ENCODE results near the gene ADAMTS9.

Gene ADAMTS9

DNA sequence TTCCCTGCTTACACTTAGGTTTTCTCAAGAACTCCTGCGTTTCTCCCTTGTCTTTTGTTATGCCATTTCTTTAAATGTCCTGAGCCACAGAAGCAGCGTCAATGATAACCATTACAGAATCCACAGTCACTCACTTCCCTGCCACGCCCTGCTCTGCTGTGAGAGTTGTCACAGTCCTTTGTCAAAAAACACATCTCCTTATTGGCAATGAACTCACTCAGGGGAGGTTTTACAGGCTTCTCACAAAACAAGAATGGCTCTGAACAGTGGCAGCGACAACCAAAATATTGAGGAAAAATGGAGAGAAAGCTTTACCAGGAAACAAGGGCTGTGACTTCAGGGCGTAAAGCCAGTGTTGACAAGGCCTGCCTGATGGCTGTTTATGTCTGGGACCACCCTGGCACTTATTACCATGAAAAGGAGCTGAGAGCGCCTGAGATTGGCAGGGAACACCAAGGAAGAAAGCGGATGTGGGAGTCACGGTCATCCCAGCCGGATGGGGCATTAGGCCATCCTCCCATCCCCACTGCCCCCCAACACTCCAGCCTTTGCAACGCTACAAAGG, 111.5 kb downstream of the ADAMTS9 start:
- H3K27ac ChIP-seq (ENCODE audit: low read depth, low read length): no peak overlapping the region
- H3K4me2 ChIP-seq (ENCODE audit: low read depth, low read length, poor library complexity, severe bottlenecking): no peak overlapping the region
- H3K36me3 ChIP-seq (ENCODE audit: low read length): no peaks in the 10 kb centered on the region
- H3K79me2 ChIP-seq (ENCODE audit: insufficient read depth, low read length): no peaks in the 10 kb centered on the region
- no peaks in the 10 kb centered on the region for H3F3A ChIP-seq (ENCODE audit: insufficient read depth)
- H4K20me1 ChIP-seq (ENCODE audit: low read depth, low read length): no peaks in the 10 kb centered on the region
- H3K9me2 ChIP-seq (replicated peaks; ENCODE audit: insufficient read depth, low read length): no peaks in the 10 kb centered on the region
- H3K9me3 ChIP-seq (ENCODE audit: insufficient read depth, low read length): no peaks in the 10 kb centered on the region
- no peak overlapping the region for H2AFZ ChIP-seq (ENCODE audit: low read depth, low read length, severe bottlenecking)
- TF ChIP-seq, protein P1, sequence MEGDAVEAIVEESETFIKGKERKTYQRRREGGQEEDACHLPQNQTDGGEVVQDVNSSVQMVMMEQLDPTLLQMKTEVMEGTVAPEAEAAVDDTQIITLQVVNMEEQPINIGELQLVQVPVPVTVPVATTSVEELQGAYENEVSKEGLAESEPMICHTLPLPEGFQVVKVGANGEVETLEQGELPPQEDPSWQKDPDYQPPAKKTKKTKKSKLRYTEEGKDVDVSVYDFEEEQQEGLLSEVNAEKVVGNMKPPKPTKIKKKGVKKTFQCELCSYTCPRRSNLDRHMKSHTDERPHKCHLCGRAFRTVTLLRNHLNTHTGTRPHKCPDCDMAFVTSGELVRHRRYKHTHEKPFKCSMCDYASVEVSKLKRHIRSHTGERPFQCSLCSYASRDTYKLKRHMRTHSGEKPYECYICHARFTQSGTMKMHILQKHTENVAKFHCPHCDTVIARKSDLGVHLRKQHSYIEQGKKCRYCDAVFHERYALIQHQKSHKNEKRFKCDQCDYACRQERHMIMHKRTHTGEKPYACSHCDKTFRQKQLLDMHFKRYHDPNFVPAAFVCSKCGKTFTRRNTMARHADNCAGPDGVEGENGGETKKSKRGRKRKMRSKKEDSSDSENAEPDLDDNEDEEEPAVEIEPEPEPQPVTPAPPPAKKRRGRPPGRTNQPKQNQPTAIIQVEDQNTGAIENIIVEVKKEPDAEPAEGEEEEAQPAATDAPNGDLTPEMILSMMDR (IDR thresholded peaks at IDR 0.05; ENCODE audit: insufficient read depth, low read length, poor library complexity, severe bottlenecking): no peak
- TF ChIP-seq EZH2phosphoT487 (conservative IDR thresholded peaks at IDR 0.05; ENCODE audit: low read length): no peak
- H3K9ac ChIP-seq (ENCODE audit: low read length): no peak overlapping the region
- no peak overlapping the region for H3K4me3 ChIP-seq (ENCODE audit: insufficient read depth, low read length, poor library complexity, severe bottlenecking)
- H3K27me3 ChIP-seq (ENCODE audit: low read length): no peaks in the 10 kb centered on the region

DNA sequence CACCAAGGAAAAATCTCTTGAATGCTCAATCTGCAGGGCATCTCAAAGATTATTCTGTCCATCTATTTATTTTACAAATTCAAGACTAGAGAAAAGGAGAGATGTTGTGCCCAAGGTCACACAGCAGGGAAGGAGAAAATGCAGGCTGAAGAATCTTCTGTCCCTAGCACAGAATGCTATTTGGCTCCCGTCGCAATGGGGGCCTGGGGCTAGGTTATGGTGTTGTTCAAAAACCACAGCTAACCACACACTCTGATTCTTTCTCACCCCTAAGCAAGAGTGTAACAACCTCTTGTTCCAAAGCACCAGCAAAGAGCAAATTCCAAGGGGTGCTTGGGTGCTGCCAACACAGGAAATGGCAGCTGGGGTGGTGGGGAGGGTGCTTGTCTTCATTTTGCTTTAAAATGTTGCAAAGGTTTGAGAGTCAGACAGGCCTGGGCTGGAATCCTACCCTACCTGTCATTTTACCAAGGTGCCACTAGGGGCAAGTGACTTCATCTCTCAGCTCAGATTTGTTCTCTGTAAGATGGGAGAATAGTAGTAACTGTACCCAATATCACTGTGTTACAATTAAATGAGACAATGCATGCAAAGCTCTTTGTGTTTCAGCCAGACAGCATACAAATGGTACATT, 112.5 kb downstream of the ADAMTS9 start:
- H4K20me1 ChIP-seq (ENCODE audit: low read depth, low read length): no peaks in the 10 kb centered on the region
- no peak overlapping the region for H2AFZ ChIP-seq (ENCODE audit: low read depth, low read length, severe bottlenecking)
- no peaks in the 10 kb centered on the region for H3K36me3 ChIP-seq (ENCODE audit: low read length)
- H3K79me2 ChIP-seq (ENCODE audit: insufficient read depth, low read length): no peaks in the 10 kb centered on the region
- TF ChIP-seq EZH2phosphoT487 (conservative IDR thresholded peaks at IDR 0.05; ENCODE audit: low read length): no peak
- TF ChIP-seq, protein P1 (IDR thresholded peaks at IDR 0.05; ENCODE audit: insufficient read depth, low read length, poor library complexity, severe bottlenecking): no peak
- H3K9me2 ChIP-seq (replicated peaks; ENCODE audit: insufficient read depth, low read length): no peaks in the 10 kb centered on the region
- no peaks in the 10 kb centered on the region for H3F3A ChIP-seq (ENCODE audit: insufficient read depth)
- H3K4me2 ChIP-seq (ENCODE audit: low read depth, low read length, poor library complexity, severe bottlenecking): no peak overlapping the region
- H3K9ac ChIP-seq (ENCODE audit: low read length): no peak overlapping the region
- H3K4me3 ChIP-seq (ENCODE audit: insufficient read depth, low read length, poor library complexity, severe bottlenecking): no peak overlapping the region
- no peak overlapping the region for H3K27ac ChIP-seq (ENCODE audit: low read depth, low read length)
- H3K9me3 ChIP-seq (ENCODE audit: insufficient read depth, low read length): no peaks in the 10 kb centered on the region
- no peaks in the 10 kb centered on the region for H3K27me3 ChIP-seq (ENCODE audit: low read length)

DNA sequence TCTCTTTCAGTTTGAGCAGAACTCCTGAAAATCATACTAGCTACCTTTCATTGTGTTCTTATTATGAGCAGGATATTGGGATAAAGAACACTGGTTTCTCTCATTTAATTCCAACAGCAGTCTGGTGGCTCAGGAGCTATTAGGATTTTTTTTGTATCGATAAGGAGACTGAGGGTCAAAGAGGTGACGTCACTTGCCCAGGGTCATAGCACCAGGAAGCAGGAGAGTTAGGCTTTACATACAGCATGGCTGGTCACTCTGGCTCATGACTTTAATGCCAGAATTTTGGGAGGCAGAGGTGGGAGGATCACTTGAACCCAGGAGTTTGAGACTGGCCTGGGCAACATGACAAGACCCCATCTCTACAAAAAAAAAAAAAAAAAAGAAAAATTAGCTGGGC, 113.6 kb downstream of the ADAMTS9 start:
- no peaks in the 10 kb centered on the region for H3K9me3 ChIP-seq (ENCODE audit: insufficient read depth, low read length)
- no peak for TF ChIP-seq EZH2phosphoT487 (conservative IDR thresholded peaks at IDR 0.05; ENCODE audit: low read length)
- TF ChIP-seq, protein P1 (IDR thresholded peaks at IDR 0.05; ENCODE audit: insufficient read depth, low read length, poor library complexity, severe bottlenecking): no peak
- H3K36me3 ChIP-seq (ENCODE audit: low read length): no peaks in the 10 kb centered on the region
- no peaks in the 10 kb centered on the region for H3K9me2 ChIP-seq (replicated peaks; ENCODE audit: insufficient read depth, low read length)
- H3K79me2 ChIP-seq (ENCODE audit: insufficient read depth, low read length): no peaks in the 10 kb centered on the region
- H3K9ac ChIP-seq (ENCODE audit: low read length): no peak overlapping the region
- no peaks in the 10 kb centered on the region for H3K27me3 ChIP-seq (ENCODE audit: low read length)
- H3K4me3 ChIP-seq (ENCODE audit: insufficient read depth, low read length, poor library complexity, severe bottlenecking): no peak overlapping the region
- H3K27ac ChIP-seq (ENCODE audit: low read depth, low read length): no peak overlapping the region
- no peaks in the 10 kb centered on the region for H3F3A ChIP-seq (ENCODE audit: insufficient read depth)
- no peak overlapping the region for H2AFZ ChIP-seq (ENCODE audit: low read depth, low read length, severe bottlenecking)
- no peaks in the 10 kb centered on the region for H4K20me1 ChIP-seq (ENCODE audit: low read depth, low read length)
- H3K4me2 ChIP-seq (ENCODE audit: low read depth, low read length, poor library complexity, severe bottlenecking): no peak overlapping the region

All from SU-DHL-6 (cell line).